Mesenchymal stem cell (in vitro differentiated cells and primary cell): ENCODE results near the gene CCDC201.
A peak's percentile ranks its signal among the peaks of the same experiment; 100 is the strongest.

Source experiments
- DNase-seq: peaks from one replicate; pipeline ENCODE4 v3.0.0-alpha.2; 2013
- H2AFZ ChIP-seq: one replicate; pipeline ENCODE4 v1.6.1; 2013; ENCODE audit warnings: low read depth, mild to moderate bottlenecking, control low read depth, inconsistent platforms, low read length, moderate library complexity
- H2AK5ac ChIP-seq: 2 replicates; pipeline ENCODE4 v1.6.1; 2013; ENCODE audit warnings: low read length, moderate library complexity, mild to moderate bottlenecking, inconsistent platforms; ENCODE audit not compliant: severe bottlenecking
- H2BK120ac ChIP-seq: one replicate; pipeline ENCODE4 v1.6.1; 2013; ENCODE audit warnings: low read depth, mild to moderate bottlenecking, inconsistent platforms, low read length, moderate library complexity
- H2BK12ac ChIP-seq, 2 experiments: one replicate each; pipeline ENCODE4 v1.6.1; 2013; ENCODE audit warnings: inconsistent platforms in 2 of 2, low read length in 2 of 2, mild to moderate bottlenecking in 2 of 2, moderate library complexity in 2 of 2, control low read depth in 1 of 2
- H2BK15ac ChIP-seq: one replicate; pipeline ENCODE4 v1.6.1; 2013; ENCODE audit warnings: mild to moderate bottlenecking, low read depth, inconsistent platforms; ENCODE audit not compliant: poor library complexity, severe bottlenecking
- H2BK5ac ChIP-seq: 2 replicates; pipeline ENCODE4 v1.6.1; 2013; ENCODE audit warnings: low read depth, mild to moderate bottlenecking, low read length, control low read depth, inconsistent platforms; ENCODE audit not compliant: poor library complexity, severe bottlenecking
- H3K14ac ChIP-seq, 2 experiments: one replicate each; pipeline ENCODE4 v1.6.1; 2013; ENCODE audit warnings: inconsistent platforms in 2 of 2, low read length in 2 of 2, control low read depth in 1 of 2, mild to moderate bottlenecking in 1 of 2, moderate library complexity in 1 of 2
- H3K18ac ChIP-seq, 2 experiments: one replicate each; pipeline ENCODE4 v1.6.1; 2013; ENCODE audit warnings: inconsistent platforms in 2 of 2, low read length in 2 of 2, control low read depth in 1 of 2, low read depth in 1 of 2, mild to moderate bottlenecking in 1 of 2
- H3K23ac ChIP-seq, 2 experiments: one replicate each; pipeline ENCODE4 v1.6.1; 2013; ENCODE audit warnings: inconsistent platforms in 2 of 2, low read length in 2 of 2, mild to moderate bottlenecking in 2 of 2, moderate library complexity in 2 of 2, control low read depth in 1 of 2
- H3K27ac ChIP-seq: 2 replicates; pipeline ENCODE4 v1.5.1; 2013; ENCODE audit warnings: mild to moderate bottlenecking, moderate library complexity, low read length, control low read depth, inconsistent platforms; ENCODE audit not compliant: poor library complexity, severe bottlenecking
- H3K27me3 ChIP-seq, 2 experiments: 2 replicates each; pipeline versions ENCODE4 v1.6.1 to v1.7.0; 2013; ENCODE audit warnings: low read length in 2 of 2, mild to moderate bottlenecking in 2 of 2, moderate library complexity in 2 of 2, control low read depth in 1 of 2, inconsistent platforms in 1 of 2; ENCODE audit not compliant: control insufficient read depth in 1 of 2, insufficient read depth in 1 of 2
- H3K36me3 ChIP-seq, 2 experiments: 2 replicates each; pipeline versions ENCODE4 v1.6.1 to v1.7.0; 2013; ENCODE audit warnings: low read length in 2 of 2, control low read depth in 1 of 2, inconsistent platforms in 1 of 2, low read depth in 1 of 2, mild to moderate bottlenecking in 1 of 2; ENCODE audit not compliant: insufficient read depth in 2 of 2, control insufficient read depth in 1 of 2
- H3K4ac ChIP-seq, 2 experiments: one replicate each; pipeline ENCODE4 v1.6.1; 2013; ENCODE audit warnings: inconsistent platforms in 2 of 2, low read length in 2 of 2, mild to moderate bottlenecking in 2 of 2, moderate library complexity in 2 of 2, control low read depth in 1 of 2, low read depth in 1 of 2
- H3K4me1 ChIP-seq: 2 replicates; pipeline ENCODE4 v1.6.1; 2013; ENCODE audit warnings: low read depth, low read length, control low read depth; ENCODE audit not compliant: control insufficient read depth, insufficient read depth
- H3K4me2 ChIP-seq: 2 replicates; pipeline ENCODE4 v1.6.1; 2013; ENCODE audit warnings: low read length, mild to moderate bottlenecking, inconsistent platforms; ENCODE audit not compliant: poor library complexity, severe bottlenecking
- H3K4me3 ChIP-seq, 2 experiments: 2 replicates each; pipeline versions ENCODE4 v1.5.1 to v1.7.0; 2013; ENCODE audit warnings: low read length in 2 of 2, mild to moderate bottlenecking in 2 of 2, control low read depth in 1 of 2, low read depth in 1 of 2; ENCODE audit not compliant: insufficient read depth in 1 of 2
- H3K79me1 ChIP-seq: replicated peaks from 2 replicates; pipeline ENCODE4 v1.6.1; 2013; ENCODE audit warnings: mild to moderate bottlenecking, control low read depth, low read length, inconsistent platforms; ENCODE audit not compliant: poor library complexity, severe bottlenecking
- H3K9ac ChIP-seq: 2 replicates; pipeline ENCODE4 v1.7.0; 2013; ENCODE audit warnings: mild to moderate bottlenecking, low read length, moderate library complexity
- H3K9me3 ChIP-seq: 2 replicates; pipeline ENCODE4 v1.7.0; 2013; ENCODE audit warnings: mild to moderate bottlenecking, low read length; ENCODE audit not compliant: control insufficient read depth
- H4K8ac ChIP-seq: one replicate; pipeline ENCODE4 v1.6.1; 2013; ENCODE audit warnings: inconsistent platforms, mild to moderate bottlenecking, low read length, moderate library complexity
- H4K91ac ChIP-seq: one replicate; pipeline ENCODE4 v1.6.1; 2013; ENCODE audit warnings: mild to moderate bottlenecking, low read length, inconsistent platforms
- WGBS: methylation state at CpG from one replicate; pipeline ENCODE4 v1.1.7; 2013; ENCODE audit warnings: mixed read lengths; 5-methylcytosine and 5-hydroxymethylcytosine counted together

The CCDC201 gene

DNA sequence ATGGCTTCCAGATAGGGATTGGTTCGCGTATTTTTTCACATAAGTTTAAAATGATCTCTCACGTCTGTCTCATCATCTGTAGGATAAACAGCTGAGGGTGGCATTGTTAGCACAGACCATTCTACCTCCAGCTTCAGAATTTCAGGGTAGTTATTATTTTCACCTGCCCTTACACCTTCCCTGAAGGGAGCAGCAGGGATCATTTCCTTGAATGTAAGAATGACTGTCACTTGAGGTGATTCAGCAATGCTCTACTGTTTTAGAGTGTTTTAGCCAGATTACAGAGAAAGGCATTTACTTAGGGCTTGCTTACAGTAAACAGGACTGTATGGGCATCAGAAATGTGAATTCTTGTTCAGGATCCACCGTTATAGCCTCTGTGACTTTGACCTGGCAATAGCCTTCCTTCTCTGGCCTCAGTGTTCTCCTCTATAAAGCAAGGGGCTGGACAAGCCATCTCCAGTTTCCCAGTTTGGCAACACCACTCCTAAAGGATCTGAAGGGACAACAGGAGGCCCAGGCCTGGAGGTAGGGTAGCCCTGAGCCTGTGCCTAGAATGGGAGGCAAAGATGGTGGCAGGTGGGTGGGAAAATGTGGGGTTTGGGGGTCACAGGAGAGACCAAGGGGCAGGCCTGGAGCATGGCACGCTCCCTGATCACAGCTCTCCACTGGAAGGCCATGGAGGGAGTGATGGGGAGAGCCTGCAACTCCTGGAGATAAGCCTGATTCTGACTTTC lies 14.2 kb upstream of the CCDC201 start:
- Histone ChIP-seq H2BK15ac (no peak overlapping the region), H4K91ac (no peak overlapping the region), H3K23ac (no peak overlapping the region), H3K4ac (no peak overlapping the region), H3K4me1 (peaks cover 27% of the 10 kb centered on the region), H3K4me2 (no peak overlapping the region), H3K14ac (no peak overlapping the region), H3K18ac (no peak overlapping the region), H2BK12ac (no peak overlapping the region), H3K27me3 (peaks cover 0 to 39% of the 10 kb centered on the region in 2 experiments), H3K9ac (no peak overlapping the region), H3K79me1 (no peaks in the 10 kb centered on the region), H2AK5ac (peak overlapping the region; percentile 11), H3K27ac (no peak overlapping the region), H2AFZ (no peak overlapping the region), H3K9me3 (no peaks in the 10 kb centered on the region), H3K36me3 (no peaks in the 10 kb centered on the region), H2BK120ac (no peak overlapping the region), H3K4me3 (no peak overlapping the region), H4K8ac (no peak overlapping the region), H2BK5ac (no peak overlapping the region)
- 96% methylated on average over 5 of the region's 5 CpGs for WGBS
- DNase-seq, result no peak

DNA sequence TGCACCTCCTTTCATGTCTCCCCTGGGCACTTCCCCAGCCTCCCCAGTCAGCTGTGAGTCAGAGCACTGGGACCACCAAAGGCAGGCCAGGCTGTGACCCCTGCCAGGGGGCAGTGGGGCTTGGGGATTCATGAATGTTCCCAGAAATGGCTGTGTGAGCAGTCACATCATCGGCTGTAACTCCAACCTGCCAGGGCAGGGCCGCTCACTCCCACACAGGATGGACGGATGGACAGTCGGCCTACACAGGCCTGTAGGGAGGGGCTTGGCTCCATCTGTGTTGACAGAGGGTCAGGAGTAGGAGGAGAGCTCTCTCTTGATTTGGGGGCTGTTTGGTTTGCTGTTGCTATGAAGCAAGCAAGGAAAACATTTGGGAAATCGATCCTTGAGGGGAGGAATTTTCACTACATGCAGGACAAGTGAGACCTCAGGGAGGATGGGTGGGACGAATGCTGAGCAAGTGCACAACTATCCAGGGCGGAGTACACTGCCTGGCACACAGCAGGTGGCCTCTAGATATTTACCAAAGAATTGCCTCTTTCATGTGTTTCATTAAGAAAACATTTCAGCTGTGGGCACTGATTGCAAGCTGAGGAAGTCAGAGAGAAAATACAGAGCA lies 12.5 kb upstream of the CCDC201 start:
- Histone ChIP-seq H3K9me3 (no peaks in the 10 kb centered on the region), H2AFZ (no peak overlapping the region), H3K27ac (no peak overlapping the region), H2BK12ac (no peak overlapping the region), H3K23ac (no peak overlapping the region), H3K4me2 (no peak overlapping the region), H3K36me3 (no peaks in the 10 kb centered on the region), H2AK5ac (peak overlapping the region; percentile 18), H2BK5ac (no peak overlapping the region), H3K27me3 (peaks cover 0 to 33% of the 10 kb centered on the region in 2 experiments), H4K8ac (no peak overlapping the region), H3K79me1 (no peaks in the 10 kb centered on the region), H2BK120ac (no peak overlapping the region), H3K9ac (no peak overlapping the region), H3K4me1 (peaks cover 27% of the 10 kb centered on the region), H3K18ac (no peak overlapping the region), H4K91ac (no peak overlapping the region), H2BK15ac (no peak overlapping the region), H3K4ac (no peak overlapping the region), H3K14ac (no peak overlapping the region), H3K4me3 (no peak overlapping the region)
- WGBS, result 93% methylated on average over 7 of the region's 7 CpGs
- DNase-seq, result no peak

DNA sequence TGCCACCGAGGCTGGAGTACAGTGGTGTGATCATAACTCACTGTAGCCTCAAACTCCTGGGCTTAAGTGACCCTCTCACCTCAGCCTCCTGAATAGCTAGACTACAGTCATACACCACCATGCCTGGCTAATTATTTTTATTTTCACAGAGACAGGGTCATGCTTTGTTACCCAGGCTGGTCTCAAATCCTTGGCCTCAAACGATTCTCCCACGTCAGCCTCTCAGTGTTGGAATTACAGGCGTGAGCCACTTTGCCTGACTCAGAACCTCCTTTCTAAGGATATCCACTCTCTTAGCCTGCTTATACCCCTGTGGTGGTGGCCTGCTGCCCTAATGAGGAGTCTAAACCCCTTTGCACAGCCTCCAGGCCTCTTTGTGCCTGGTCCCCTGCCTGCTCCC lies 11.3 kb upstream of the CCDC201 start:
- Histone ChIP-seq H2AK5ac (peak overlapping the region; percentile 9), H3K23ac (no peak overlapping the region), H3K36me3 (no peaks in the 10 kb centered on the region), H3K4me2 (no peak overlapping the region), H3K27ac (no peak overlapping the region), H3K27me3 (peaks cover 0 to 20% of the 10 kb centered on the region in 2 experiments), H3K4me1 (peaks cover 26% of the 10 kb centered on the region), H2BK12ac (no peak overlapping the region), H3K4ac (no peak overlapping the region), H2BK120ac (no peak overlapping the region), H3K9me3 (no peaks in the 10 kb centered on the region), H2BK5ac (no peak overlapping the region), H3K79me1 (no peaks in the 10 kb centered on the region), H2BK15ac (no peak overlapping the region), H4K91ac (peak overlapping the region; percentile 43), H3K14ac (no peak overlapping the region), H2AFZ (no peak overlapping the region), H4K8ac (no peak overlapping the region), H3K9ac (no peak overlapping the region), H3K4me3 (no peak overlapping the region), H3K18ac (no peak overlapping the region)
- DNase-seq, result no peak
- 97% methylated on average over 4 of the region's 4 CpGs for WGBS

DNA sequence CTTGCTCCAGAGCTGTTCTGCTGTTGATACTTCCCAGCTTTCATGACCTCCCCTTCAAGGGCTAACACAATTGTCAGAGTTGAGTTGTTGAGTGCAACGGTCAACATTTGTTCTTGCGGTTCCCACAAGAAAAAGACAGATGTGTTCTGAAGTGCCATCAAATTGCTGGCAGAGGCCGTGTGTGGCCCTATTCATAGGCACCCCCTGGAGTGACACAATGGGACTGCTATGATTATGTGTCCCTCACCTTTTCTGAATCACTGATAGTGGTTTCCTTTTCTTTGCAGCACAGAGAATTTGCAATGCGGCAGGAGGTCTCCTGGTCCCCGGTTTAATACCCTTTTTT lies 9.6 kb upstream of the CCDC201 start:
- Histone ChIP-seq H3K18ac (no peak overlapping the region), H2AK5ac (no peak overlapping the region), H3K27ac (no peak overlapping the region), H3K79me1 (no peaks in the 10 kb centered on the region), H3K9ac (no peak overlapping the region), H3K4me3 (no peak overlapping the region), H3K27me3 (peaks cover 0 to 7% of the 10 kb centered on the region in 2 experiments), H3K14ac (no peak overlapping the region), H3K4me2 (no peak overlapping the region), H3K4me1 (peaks cover 15% of the 10 kb centered on the region), H4K8ac (no peak overlapping the region), H3K23ac (no peak overlapping the region), H2BK5ac (no peak overlapping the region), H3K9me3 (no peaks in the 10 kb centered on the region), H2BK120ac (no peak overlapping the region), H3K4ac (no peak overlapping the region), H3K36me3 (no peaks in the 10 kb centered on the region), H2BK15ac (no peak overlapping the region), H2BK12ac (peak overlapping the region; percentile 21 to 47), H4K91ac (no peak overlapping the region), H2AFZ (no peak overlapping the region)
- no peak for DNase-seq
- 85% methylated on average over 5 of the region's 5 CpGs for WGBS
